DOHH2 (cell line): Measurements from ENCODE around the gene TDG.

Source experiments
- H3F3A ChIP-seq: fragments of 200-600 bp; sonication (generic), shearing (Covaris generic); 2 replicates; pipeline ENCODE4 v1.6.0; 2016; ENCODE audit warnings: antibody characterized with exemption, mild to moderate bottlenecking; ENCODE audit not compliant: control insufficient read depth, insufficient read depth
- H3K27ac ChIP-seq: fragments of 200-600 bp; sonication (generic); 2 replicates; pipeline ENCODE4 v1.5.1; 2014; ENCODE audit warnings: low read depth, mild to moderate bottlenecking, low read length, moderate library complexity
- H3K27me3 ChIP-seq: fragments of 200-600 bp; sonication (generic); 2 replicates; pipeline ENCODE4 v1.6.1; 2014; ENCODE audit warnings: mild to moderate bottlenecking, low read length, mixed read lengths; ENCODE audit not compliant: control insufficient read depth
- H3K36me3 ChIP-seq: fragments of 200-600 bp; sonication (generic); 2 replicates; pipeline ENCODE4 v1.6.1; 2014; ENCODE audit warnings: mild to moderate bottlenecking, low read length, moderate library complexity, mixed read lengths; ENCODE audit not compliant: control insufficient read depth
- H3K4me1 ChIP-seq: fragments of 200-600 bp; sonication (generic); 2 replicates; pipeline ENCODE4 v1.6.1; 2014; ENCODE audit warnings: mild to moderate bottlenecking, low read length, mixed read lengths; ENCODE audit not compliant: control insufficient read depth
- H3K4me2 ChIP-seq: fragments of 200-600 bp; sonication (generic); 2 replicates; pipeline ENCODE4 v1.6.0; 2014; ENCODE audit warnings: mild to moderate bottlenecking, low read length, moderate library complexity
- H3K4me3 ChIP-seq: fragments of 200-600 bp; sonication (generic); 2 replicates; pipeline ENCODE4 v1.5.1; 2014; ENCODE audit warnings: mild to moderate bottlenecking, low read length, mixed read lengths
- H3K79me2 ChIP-seq: fragments of 200-600 bp; sonication (generic); 2 replicates; pipeline ENCODE4 v1.6.1; 2014; ENCODE audit warnings: mild to moderate bottlenecking, low read length, mixed read lengths; ENCODE audit not compliant: control insufficient read depth
- H3K9me2 ChIP-seq: fragments of 200-600 bp; sonication (generic); replicated peaks from 2 replicates; pipeline ENCODE4 v1.6.1; 2014; ENCODE audit warnings: mild to moderate bottlenecking, low read length, mixed read lengths; ENCODE audit not compliant: control insufficient read depth
- H3K9me3 ChIP-seq: fragments of 200-600 bp; sonication (generic); 2 replicates; pipeline ENCODE4 v1.6.1; 2014; ENCODE audit warnings: antibody characterized with exemption, low read length, mixed read lengths; ENCODE audit not compliant: control insufficient read depth, insufficient read depth
- H4K20me1 ChIP-seq: fragments of 200-600 bp; sonication (generic); 2 replicates; pipeline ENCODE4 v1.6.0; 2014; ENCODE audit warnings: low read depth, mild to moderate bottlenecking, antibody characterized with exemption, low read length, moderate library complexity; ENCODE audit not compliant: control insufficient read depth, insufficient read depth
- EZH2phosphoT487 ChIP-seq: fragments of 200-600 bp; sonication (generic); IDR thresholded peaks from 2 replicates; pipeline ENCODE4 v1.6.1; 2017; ENCODE audit warnings: borderline replicate concordance, mild to moderate bottlenecking, antibody characterized with exemption, low read length, moderate library complexity, mixed read lengths
- TF ChIP-seq, protein P1 (sequence below): fragments of 200-600 bp; sonication (generic); IDR thresholded peaks from one replicate; pipeline ENCODE4 v1.5.1; 2014; ENCODE audit warnings: antibody characterized with exemption, mild to moderate bottlenecking, low read depth, low read length; ENCODE audit not compliant: poor library complexity, severe bottlenecking

Gene TDG

DNA sequence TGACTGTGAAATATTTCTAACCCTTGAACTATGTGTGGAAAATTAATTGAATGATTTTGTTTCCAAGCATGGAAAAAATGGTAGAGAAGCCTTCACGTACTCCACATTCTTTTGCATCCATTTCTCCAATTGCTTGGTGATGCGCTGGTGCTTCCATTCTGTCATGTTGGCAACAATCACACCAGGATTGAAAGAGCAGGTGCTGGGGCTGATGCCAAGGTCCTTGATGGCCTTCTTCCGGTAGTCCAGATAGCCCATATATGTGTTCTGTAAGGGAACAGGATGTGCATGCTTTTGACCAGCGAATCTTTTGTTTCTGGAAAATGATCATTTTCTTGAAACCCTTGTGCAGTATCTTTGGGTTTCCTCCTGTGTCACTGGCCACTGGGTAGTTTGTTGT lies 28.6 kb downstream of the TDG start:
- H3K4me1 ChIP-seq = no peaks in the 10 kb centered on the region
- H3K27me3 ChIP-seq = peaks cover 11% of the 10 kb centered on the region
- TF ChIP-seq EZH2phosphoT487 = no peak
- TF ChIP-seq, protein P1, sequence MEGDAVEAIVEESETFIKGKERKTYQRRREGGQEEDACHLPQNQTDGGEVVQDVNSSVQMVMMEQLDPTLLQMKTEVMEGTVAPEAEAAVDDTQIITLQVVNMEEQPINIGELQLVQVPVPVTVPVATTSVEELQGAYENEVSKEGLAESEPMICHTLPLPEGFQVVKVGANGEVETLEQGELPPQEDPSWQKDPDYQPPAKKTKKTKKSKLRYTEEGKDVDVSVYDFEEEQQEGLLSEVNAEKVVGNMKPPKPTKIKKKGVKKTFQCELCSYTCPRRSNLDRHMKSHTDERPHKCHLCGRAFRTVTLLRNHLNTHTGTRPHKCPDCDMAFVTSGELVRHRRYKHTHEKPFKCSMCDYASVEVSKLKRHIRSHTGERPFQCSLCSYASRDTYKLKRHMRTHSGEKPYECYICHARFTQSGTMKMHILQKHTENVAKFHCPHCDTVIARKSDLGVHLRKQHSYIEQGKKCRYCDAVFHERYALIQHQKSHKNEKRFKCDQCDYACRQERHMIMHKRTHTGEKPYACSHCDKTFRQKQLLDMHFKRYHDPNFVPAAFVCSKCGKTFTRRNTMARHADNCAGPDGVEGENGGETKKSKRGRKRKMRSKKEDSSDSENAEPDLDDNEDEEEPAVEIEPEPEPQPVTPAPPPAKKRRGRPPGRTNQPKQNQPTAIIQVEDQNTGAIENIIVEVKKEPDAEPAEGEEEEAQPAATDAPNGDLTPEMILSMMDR = no peak
- H3K9me2 ChIP-seq = no peaks in the 10 kb centered on the region
- H3K79me2 ChIP-seq = no peaks in the 10 kb centered on the region
- 0 out of 2 replicates have a peak, but pooled peaks cover 5% of the 10 kb centered on the region for H3F3A ChIP-seq
- no peak overlapping the region for H3K4me2 ChIP-seq
- H3K36me3 ChIP-seq = peaks cover 2% of the 10 kb centered on the region
- H3K27ac ChIP-seq = no peak overlapping the region
- H3K9me3 ChIP-seq = no peaks in the 10 kb centered on the region
- H4K20me1 ChIP-seq = peaks cover 2% of the 10 kb centered on the region; the same call in 1 of the 2 replicates
- H3K4me3 ChIP-seq = no peak overlapping the region

- no peak for TF ChIP-seq EZH2phosphoT487
- no peaks in the 10 kb centered on the region for H3K9me2 ChIP-seq
- H3K79me2 ChIP-seq = no peaks in the 10 kb centered on the region
- no peaks in the 10 kb centered on the region for H3K9me3 ChIP-seq
- no peak overlapping the region for H3K27ac ChIP-seq
- peaks cover 21% of the 10 kb centered on the region for H3K27me3 ChIP-seq
- no peaks in the 10 kb centered on the region for H3K4me1 ChIP-seq
- H3K36me3 ChIP-seq = no peaks in the 10 kb centered on the region
- H3K4me2 ChIP-seq = no peak overlapping the region
- no peaks in the 10 kb centered on the region for H3F3A ChIP-seq
- H4K20me1 ChIP-seq = no peaks in the 10 kb centered on the region
- no peak overlapping the region for H3K4me3 ChIP-seq
Measured at GRCh38 chr12:103996595-103996994, 30.9 kb downstream of the TDG start.

GRCh38 chr12:103997286-103997900 lies 31.7 kb downstream of the TDG start:
- TF ChIP-seq, protein P1 = no peak
- TF ChIP-seq EZH2phosphoT487 = no peak
- Histone ChIP-seq H3F3A (no peaks in the 10 kb centered on the region), H3K4me3 (no peak overlapping the region), H3K9me3 (no peaks in the 10 kb centered on the region), H3K79me2 (no peaks in the 10 kb centered on the region), H3K27ac (no peak overlapping the region), H3K4me2 (no peak overlapping the region), H3K36me3 (no peaks in the 10 kb centered on the region), H3K9me2 (no peaks in the 10 kb centered on the region), H4K20me1 (no peaks in the 10 kb centered on the region), H3K27me3 (peaks cover 21% of the 10 kb centered on the region), H3K4me1 (no peaks in the 10 kb centered on the region)

DNA sequence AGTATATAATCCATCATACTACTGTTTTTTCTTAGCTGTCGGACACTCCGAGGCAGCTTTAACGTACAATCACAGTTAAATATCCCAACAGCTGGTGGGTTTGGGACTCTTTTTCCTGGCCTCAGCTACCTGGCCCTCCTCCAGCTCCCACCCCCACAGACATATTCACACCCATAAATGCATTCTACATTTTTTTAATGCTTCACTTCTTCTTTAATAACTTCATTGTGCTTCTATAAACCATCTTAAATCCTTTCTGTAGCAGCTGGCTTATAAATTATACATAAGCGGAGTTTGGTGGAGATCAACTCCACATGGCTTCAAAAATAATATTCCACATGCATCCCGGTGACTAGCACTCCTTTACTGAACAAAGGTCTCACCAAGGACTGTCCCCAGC lies 33.3 kb downstream of the TDG start:
- H3K27ac ChIP-seq = no peak overlapping the region
- no peaks in the 10 kb centered on the region for H3K4me1 ChIP-seq
- H4K20me1 ChIP-seq = no peaks in the 10 kb centered on the region
- no peaks in the 10 kb centered on the region for H3F3A ChIP-seq
- H3K79me2 ChIP-seq = no peaks in the 10 kb centered on the region
- no peak for TF ChIP-seq EZH2phosphoT487
- TF ChIP-seq, protein P1 = no peak
- H3K9me2 ChIP-seq = no peaks in the 10 kb centered on the region
- no peaks in the 10 kb centered on the region for H3K9me3 ChIP-seq
- H3K4me2 ChIP-seq = no peak overlapping the region
- H3K36me3 ChIP-seq = no peaks in the 10 kb centered on the region
- H3K27me3 ChIP-seq = peaks cover 27% of the 10 kb centered on the region
- no peak overlapping the region for H3K4me3 ChIP-seq
